ENCODE measurements around the gene NPLOC4.

GRCh38 chr17:81524865-81525159 lies 112.1 kb downstream of the NPLOC4 start:
- TF ChIP-seq CTCF (IDR thresholded peaks at IDR 0.05): no peak
- no peak for TF ChIP-seq EP300 (IDR thresholded peaks at IDR 0.05)
- TF ChIP-seq POLR2A (IDR thresholded peaks at IDR 0.05): no peak
